NCI-H748 (cell line): Measurements from ENCODE around the gene CLSTN2.

Source experiments
- DNase-seq: peaks from one replicate; lab custom pipeline; 2025; ENCODE audit not compliant: unreplicated experiment; lab: John Stamatoyannopoulos, UW

The CLSTN2 gene

GRCh38 chr3:140091143-140091542, 156.2 kb downstream of the CLSTN2 start:
- DNase-seq = no peak

- DNase-seq = peak; percentile 4
Observed at GRCh38 chr3:140092848-140093536, 158.0 kb downstream of the CLSTN2 start.

GRCh38 chr3:140093742-140094141, 158.8 kb downstream of the CLSTN2 start:
- no peak for DNase-seq

- no peak for DNase-seq
Observed at GRCh38 chr3:140094487-140094886, 159.5 kb downstream of the CLSTN2 start.

- no peak for DNase-seq
Observed at GRCh38 chr3:140096037-140096436, 161.1 kb downstream of the CLSTN2 start.

- no peak for DNase-seq
Observed at GRCh38 chr3:140097874-140098635, 163.1 kb downstream of the CLSTN2 start.

- DNase-seq = no peak
Observed at GRCh38 chr3:140100479-140100878, 165.5 kb downstream of the CLSTN2 start.

- no peak for DNase-seq
Observed at GRCh38 chr3:140103166-140103565, 168.2 kb downstream of the CLSTN2 start.

GRCh38 chr3:140103986-140104645, 169.1 kb downstream of the CLSTN2 start:
- no peak for DNase-seq

- DNase-seq = peak; percentile 67
Observed at GRCh38 chr3:140113996-140114788, 179.2 kb downstream of the CLSTN2 start.

- no peak for DNase-seq
Observed at GRCh38 chr3:140114789-140115080, 179.8 kb downstream of the CLSTN2 start.

GRCh38 chr3:140117096-140117526, 182.1 kb downstream of the CLSTN2 start:
- peak; percentile 4 for DNase-seq

GRCh38 chr3:140122183-140122582, 187.2 kb downstream of the CLSTN2 start:
- DNase-seq = no peak

GRCh38 chr3:140128217-140128616, 193.2 kb downstream of the CLSTN2 start:
- peak; percentile 54 for DNase-seq

GRCh38 chr3:140128631-140129030, 193.6 kb downstream of the CLSTN2 start:
- peak; percentile 55 for DNase-seq

GRCh38 chr3:140129768-140130284, 194.8 kb downstream of the CLSTN2 start:
- DNase-seq = no peak

- no peak for DNase-seq
Observed at GRCh38 chr3:140131895-140132294, 196.9 kb downstream of the CLSTN2 start.

- DNase-seq = no peak
Observed at GRCh38 chr3:140134231-140134965, 199.4 kb downstream of the CLSTN2 start.

GRCh38 chr3:140135461-140135860, 200.5 kb downstream of the CLSTN2 start:
- DNase-seq = no peak

GRCh38 chr3:140143367-140144069, 208.5 kb downstream of the CLSTN2 start:
- DNase-seq = no peak
